SK-N-SH (cell line): ENCODE measurements around the gene ATP8B3.

Experiments
- EZH2phosphoT487 ChIP-seq: fragments of 200-600 bp; sonication (generic); IDR thresholded peaks from 2 replicates; pipeline ENCODE4 v1.6.1; 2017; ENCODE audit warnings: low read depth, mixed run types, mild to moderate bottlenecking, antibody characterized with exemption, moderate library complexity, borderline replicate concordance
- TEAD4 ChIP-seq: IDR thresholded peaks from 2 replicates; pipeline ENCODE4 v1.4.0; 2012; ENCODE audit warnings: mild to moderate bottlenecking, borderline replicate concordance; ENCODE audit not compliant: insufficient read depth

GRCh38 chr19:1808395-1808731, 3.7 kb downstream of the ATP8B3 start:
- TF ChIP-seq TEAD4, result no peak
- TF ChIP-seq EZH2phosphoT487, result no peak
